ENCODE measurements around the gene PPP5C. TPM values are rescaled to one million over a fixed set of nuclear protein-coding genes. Genes with fewer than 3 reads are reported as not detected.

The PPP5C gene
- total and polyA plus RNA-seq, 2 of the 13 experiments (the other 11 are each of a cell fraction or from before 2014, with no cell fraction given): 41.6 to 67.9 TPM

- ChIA-PET POLR2A (no interaction called here), CTCF (ENCODE audit: low intra/inter-chr PET ratio, low total read pairs) (no interaction called here)
- Histone ChIP-seq H3K27me3 (ENCODE audit: control insufficient read depth in 1 of 2, insufficient read depth in 2 of 2, low read length in 2 of 2) (no peaks in the 10 kb centered on the region), H3K9ac (ENCODE audit: insufficient read depth, low read depth, low read length) (no peak overlapping the region), H3K79me2 (ENCODE audit: insufficient read depth, low read length) (no peaks in the 10 kb centered on the region), H3K4me2 (ENCODE audit: low read depth, low read length) (no peak overlapping the region), H3K27ac (ENCODE audit: extremely low read length, insufficient read depth, low read length) (no peak overlapping the region), H4K20me1 (ENCODE audit: insufficient read depth, low read length) (no peaks in the 10 kb centered on the region), H3K36me3 (replicated peaks in 1 of 2; ENCODE audit: control insufficient read depth in 1 of 2, insufficient read depth in 2 of 2, low read length in 2 of 2) (no peaks in the 10 kb centered on the region), H2AFZ (ENCODE audit: low read length) (no peak overlapping the region), H3K9me3 (ENCODE audit: low read length) (peaks cover 7% of the 10 kb centered on the region; the same call in 1 of the 2 replicates), H3K4me1 (ENCODE audit: insufficient read depth, low read length) (peaks cover 4% of the 10 kb centered on the region), H3K4me3 (replicated peaks in 1 of 3; ENCODE audit: insufficient read depth in 1 of 3, low read depth in 2 of 3, low read length in 3 of 3) (no peak overlapping the region)
- no peak for FAIRE-seq
- intact Hi-C loops (cut with micrococcal nuclease; ENCODE audit: unreplicated experiment) (no loop called here), in situ Hi-C loops (cut with HindIII; ENCODE audit: extremely low pct_ligation_motif_present, low pct_unique_long_range_greater_than_20kb) (no loop called here)
- TF ChIP-seq ZNF891 (CRISPR knock-in tag; IDR thresholded peaks at IDR 0.05) (no peak), ZNF660 (CRISPR knock-in tag; IDR thresholded peaks at IDR 0.05; ENCODE audit: borderline replicate concordance, low read depth) (no peak), MEIS2 (CRISPR knock-in tag; IDR thresholded peaks at IDR 0.05) (no peak)
- 40% methylated on average over 1 of the region's 15 CpGs for WGBS (ENCODE audit: low lambda C conversion rate)
- ATAC-seq: no peak; the same call in 2 of the 3 replicates
- no TSS peak for BruUV-seq (replicated peaks)
- DNase-seq (ENCODE audit: low spot score): no peak
Measured at GRCh38 chr19:46308510-46308909, 38.4 kb upstream of the PPP5C start.

DNA sequence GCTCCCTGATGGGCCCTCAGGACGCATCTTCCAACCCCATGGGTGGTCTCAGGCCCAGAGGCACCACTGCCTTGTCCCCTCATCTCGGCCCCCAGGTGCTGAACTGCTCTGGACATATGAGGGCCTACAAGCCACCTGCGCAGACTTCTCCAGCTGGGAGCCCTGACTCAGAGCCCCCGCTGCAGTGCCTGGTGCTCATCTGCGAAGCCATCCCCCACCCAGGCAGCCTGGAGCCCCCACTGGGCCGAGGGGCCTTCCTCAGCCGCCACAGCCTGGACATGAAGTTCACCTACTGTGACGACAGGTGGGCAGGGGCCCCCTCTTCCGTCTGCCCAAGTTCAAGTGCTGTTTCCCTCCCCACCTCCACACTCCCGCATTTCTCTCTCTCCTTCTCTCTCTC is 37.8 kb upstream of the PPP5C start:
- no peak overlapping the region for H3K4me2 ChIP-seq (ENCODE audit: low read depth, low read length)
- H3K36me3 ChIP-seq (replicated peaks in 1 of 2; ENCODE audit: control insufficient read depth in 1 of 2, insufficient read depth in 2 of 2, low read length in 2 of 2): no peaks in the 10 kb centered on the region
- DNase-seq (ENCODE audit: low spot score): no peak
- H4K20me1 ChIP-seq (ENCODE audit: insufficient read depth, low read length): no peaks in the 10 kb centered on the region
- FAIRE-seq: no peak
- no peaks in the 10 kb centered on the region for H3K4me1 ChIP-seq (ENCODE audit: insufficient read depth, low read length)
- in situ Hi-C loops (cut with HindIII; ENCODE audit: extremely low pct_ligation_motif_present, low pct_unique_long_range_greater_than_20kb): no loop called here
- no peak overlapping the region for H3K4me3 ChIP-seq (replicated peaks in 1 of 3; ENCODE audit: insufficient read depth in 1 of 3, low read depth in 2 of 3, low read length in 3 of 3)
- ChIA-PET POLR2A (no interaction called here), CTCF (ENCODE audit: low intra/inter-chr PET ratio, low total read pairs) (no interaction called here)
- no TSS peak for BruUV-seq (replicated peaks)
- ATAC-seq: no peak
- H3K27ac ChIP-seq (ENCODE audit: extremely low read length, insufficient read depth, low read length): no peak overlapping the region
- intact Hi-C loops (cut with micrococcal nuclease; ENCODE audit: unreplicated experiment): no loop called here
- 41% methylated on average over 2 of the region's 10 CpGs for WGBS (ENCODE audit: low lambda C conversion rate)
- H3K27me3 ChIP-seq (ENCODE audit: control insufficient read depth in 1 of 2, insufficient read depth in 2 of 2, low read length in 2 of 2): no peaks in the 10 kb centered on the region
- H2AFZ ChIP-seq (ENCODE audit: low read length): no peak overlapping the region
- H3K9ac ChIP-seq (ENCODE audit: insufficient read depth, low read depth, low read length): no peak overlapping the region
- H3K9me3 ChIP-seq (ENCODE audit: low read length): peaks cover 7% of the 10 kb centered on the region; the same call in 1 of the 2 replicates
- no peaks in the 10 kb centered on the region for H3K79me2 ChIP-seq (ENCODE audit: insufficient read depth, low read length)
- TF ChIP-seq JDP2 (CRISPR knock-in tag; IDR thresholded peaks at IDR 0.05; ENCODE audit: borderline replicate concordance) (no peak), ZNF737 (CRISPR knock-in tag; IDR thresholded peaks at IDR 0.05; ENCODE audit: borderline replicate concordance) (no peak), ZMYM2 (CRISPR knock-in tag; IDR thresholded peaks at IDR 0.05) (no peak), SALL2 (CRISPR knock-in tag; IDR thresholded peaks at IDR 0.05) (no peak), RBFOX2 (IDR thresholded peaks at IDR 0.05; ENCODE audit: low read depth, low read length) (no peak), FOXP4 (CRISPR knock-in tag; IDR thresholded peaks at IDR 0.05) (no peak), SIX1 (CRISPR knock-in tag; IDR thresholded peaks at IDR 0.05; ENCODE audit: borderline replicate concordance) (no peak), NPAS2 (CRISPR knock-in tag; IDR thresholded peaks at IDR 0.05; ENCODE audit: borderline replicate concordance) (no peak), JUND (CRISPR knock-in tag; IDR thresholded peaks at IDR 0.05) (no peak), DRAP1 (CRISPR knock-in tag; IDR thresholded peaks at IDR 0.05) (no peak), ZNF780A (CRISPR knock-in tag; IDR thresholded peaks at IDR 0.05) (no peak), DNMT1 (CRISPR knock-in tag; IDR thresholded peaks at IDR 0.05) (no peak), ZSCAN25 (CRISPR knock-in tag; IDR thresholded peaks at IDR 0.05) (no peak)
- TF ChIP-seq, protein P1, sequence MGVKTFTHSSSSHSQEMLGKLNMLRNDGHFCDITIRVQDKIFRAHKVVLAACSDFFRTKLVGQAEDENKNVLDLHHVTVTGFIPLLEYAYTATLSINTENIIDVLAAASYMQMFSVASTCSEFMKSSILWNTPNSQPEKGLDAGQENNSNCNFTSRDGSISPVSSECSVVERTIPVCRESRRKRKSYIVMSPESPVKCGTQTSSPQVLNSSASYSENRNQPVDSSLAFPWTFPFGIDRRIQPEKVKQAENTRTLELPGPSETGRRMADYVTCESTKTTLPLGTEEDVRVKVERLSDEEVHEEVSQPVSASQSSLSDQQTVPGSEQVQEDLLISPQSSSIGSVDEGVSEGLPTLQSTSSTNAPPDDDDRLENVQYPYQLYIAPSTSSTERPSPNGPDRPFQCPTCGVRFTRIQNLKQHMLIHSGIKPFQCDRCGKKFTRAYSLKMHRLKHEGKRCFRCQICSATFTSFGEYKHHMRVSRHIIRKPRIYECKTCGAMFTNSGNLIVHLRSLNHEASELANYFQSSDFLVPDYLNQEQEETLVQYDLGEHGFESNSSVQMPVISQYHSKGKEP (CRISPR knock-in tag; IDR thresholded peaks at IDR 0.05): no peak
